Stimulated activated CD8-positive, alpha-beta memory T cell treated with anti-CD3 and anti-CD28 coated beads, Interleukin-12 subunit alpha, Interleukin-12 subunit beta, amount 100 ng/mL, for 1 hour (primary cell): Measurements from ENCODE around the gene PRKX.
"Not testable (repeated sequence)": the region's sequence is repeated elsewhere in the genome, so short reads cannot be mapped to it uniquely, and the experiment has no call there.

ENCODE experiments used
- DNase-seq: peaks from one replicate; pipeline ENCODE4 v3.0.0-alpha.2; 2020; ENCODE audit warnings: low read depth

PRKX gene

GRCh38 chrX:3577551-3577950 is 135.9 kb downstream of the PRKX start:
- no peak for DNase-seq

- no peak for DNase-seq
Measured at GRCh38 chrX:3576886-3577501, 136.5 kb downstream of the PRKX start.

GRCh38 chrX:3567686-3568085 is 145.8 kb downstream of the PRKX start:
- DNase-seq: no peak

- DNase-seq: no peak
Measured at GRCh38 chrX:3563451-3563850, 150.0 kb downstream of the PRKX start.

DNA sequence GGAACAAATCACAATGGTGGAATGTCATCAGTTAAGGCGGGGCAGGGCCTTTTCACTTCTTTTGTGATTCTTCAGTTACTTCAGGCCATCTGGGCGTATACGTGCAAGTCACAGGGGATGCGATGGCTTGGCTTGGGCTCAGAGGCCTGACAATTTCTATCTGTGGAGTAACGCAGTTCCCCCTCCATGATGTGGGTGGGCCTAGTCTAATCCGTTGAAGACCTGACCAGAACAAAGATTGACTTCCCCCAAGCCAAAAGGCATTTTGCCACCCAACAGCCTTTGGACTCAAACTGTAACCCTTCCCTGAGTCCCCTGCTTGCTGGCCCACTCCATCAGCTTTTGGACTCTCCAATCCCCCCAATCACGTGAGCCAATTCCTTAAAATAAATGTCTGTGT is 153.4 kb downstream of the PRKX start:
- not testable (repeated sequence) for DNase-seq
